Activated CD4-positive, alpha-beta T cell treated with anti-CD3 and anti-CD28 coated beads for 4 hours (primary cell): ENCODE measurements around the gene OSTM1.
"Not testable (repeated sequence)": the region's sequence is repeated elsewhere in the genome, so short reads cannot be mapped to it uniquely, and the experiment has no call there.

Source experiments
- DNase-seq, 2 donors: peaks; one replicate each; pipeline ENCODE4 v3.0.0-alpha.2; 2020

Gene OSTM1

DNA sequence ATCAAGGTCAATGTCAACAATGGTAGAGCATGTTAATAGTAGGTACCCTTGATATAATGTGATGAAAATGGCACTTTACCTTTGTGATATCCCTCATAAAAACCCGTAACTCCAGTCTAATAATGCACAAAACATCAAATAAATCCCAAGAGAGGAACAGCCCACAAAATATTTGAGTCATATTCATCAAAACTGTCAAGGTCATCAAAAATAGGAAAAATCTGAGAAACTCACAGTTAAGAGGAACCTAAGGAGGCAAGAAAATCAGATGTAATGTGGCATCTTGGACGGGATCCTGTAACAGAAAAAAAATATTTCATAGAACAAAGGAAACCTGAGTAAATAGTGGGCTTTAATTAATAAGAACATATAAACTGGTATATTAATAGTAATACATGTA is 25.5 kb upstream of the OSTM1 start:
- DNase-seq: no peak

DNA sequence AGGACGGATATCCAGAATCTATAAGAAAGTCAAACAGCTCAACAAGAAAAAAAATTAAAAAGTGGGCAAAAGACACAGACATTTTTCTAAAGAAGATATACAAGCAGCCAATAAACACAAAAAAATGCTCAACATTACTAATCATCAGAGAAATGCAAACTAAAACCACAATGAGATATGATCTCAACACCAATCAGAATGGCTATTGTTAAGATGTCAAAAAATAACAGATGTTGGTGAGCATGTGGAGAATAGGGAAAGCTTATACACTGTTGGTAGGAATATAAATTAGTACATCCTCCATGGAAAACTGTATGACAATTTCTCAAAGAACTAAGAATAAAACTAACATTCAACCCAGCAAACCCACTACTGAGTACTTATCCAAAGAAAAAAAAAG is 23.3 kb upstream of the OSTM1 start:
- DNase-seq: no peak

DNA sequence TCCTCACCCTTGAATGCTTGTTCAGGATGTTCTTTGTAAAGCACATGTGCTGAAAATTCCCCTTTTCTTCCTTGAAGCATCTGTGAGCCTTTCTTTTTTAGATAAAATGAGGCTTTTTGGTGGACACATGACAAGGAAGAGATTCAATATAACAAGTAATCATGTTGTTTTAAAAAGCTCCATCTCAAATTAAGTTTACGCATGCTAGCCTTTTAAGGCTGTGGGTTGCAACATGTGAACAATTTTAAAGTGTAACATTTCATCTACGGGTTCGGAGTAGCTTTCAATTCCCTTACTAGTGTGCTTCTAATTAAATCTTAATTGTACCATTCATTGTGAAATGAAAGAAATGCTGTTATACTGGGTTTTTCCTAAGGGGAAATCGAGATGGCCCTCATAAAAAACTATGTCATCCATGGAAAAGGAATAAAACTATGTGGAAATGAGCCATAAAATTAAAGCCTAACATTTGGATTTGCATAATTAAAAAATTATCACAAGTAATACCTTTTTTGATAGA is 19.3 kb upstream of the OSTM1 start:
- no peak for DNase-seq

DNA sequence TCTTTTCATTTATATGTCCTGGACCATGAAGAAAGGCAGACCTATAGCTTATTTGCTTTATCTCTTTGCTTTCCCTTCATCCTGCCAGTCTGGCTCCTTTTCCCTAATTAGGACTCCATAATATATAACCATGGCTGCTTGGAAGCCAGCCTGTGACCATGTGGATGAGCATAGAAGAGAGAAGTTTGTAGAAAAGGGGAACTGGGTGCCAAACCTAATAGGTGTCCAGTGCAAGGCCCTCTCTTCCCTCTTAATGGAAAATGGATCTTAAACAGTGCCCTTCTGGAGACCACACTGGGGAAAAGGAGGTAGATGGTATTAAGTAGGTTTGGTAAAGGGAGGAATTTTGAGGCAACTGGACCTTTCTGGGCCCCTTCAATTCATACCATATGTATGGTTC is 16.7 kb upstream of the OSTM1 start:
- no peak for DNase-seq

DNA sequence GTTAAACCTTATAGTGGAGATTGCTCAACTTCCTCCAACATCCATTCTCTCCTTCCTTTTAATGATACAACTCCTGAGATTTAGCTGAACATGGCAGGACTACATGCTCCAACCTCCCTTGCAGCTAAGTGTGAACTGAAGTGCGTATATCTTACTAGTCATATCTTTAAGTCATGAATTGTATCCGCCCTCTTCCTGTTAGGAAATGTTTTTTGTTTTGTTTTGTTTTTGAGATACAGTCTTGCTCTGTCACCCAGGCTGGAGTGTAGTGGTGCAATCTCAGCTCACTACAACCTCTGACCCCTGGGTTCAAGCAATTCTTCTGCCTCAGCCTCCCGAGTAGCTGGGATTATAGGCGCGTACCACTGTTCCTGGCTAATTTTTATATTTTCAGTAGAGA is 8.8 kb upstream of the OSTM1 start:
- DNase-seq: no peak

DNA sequence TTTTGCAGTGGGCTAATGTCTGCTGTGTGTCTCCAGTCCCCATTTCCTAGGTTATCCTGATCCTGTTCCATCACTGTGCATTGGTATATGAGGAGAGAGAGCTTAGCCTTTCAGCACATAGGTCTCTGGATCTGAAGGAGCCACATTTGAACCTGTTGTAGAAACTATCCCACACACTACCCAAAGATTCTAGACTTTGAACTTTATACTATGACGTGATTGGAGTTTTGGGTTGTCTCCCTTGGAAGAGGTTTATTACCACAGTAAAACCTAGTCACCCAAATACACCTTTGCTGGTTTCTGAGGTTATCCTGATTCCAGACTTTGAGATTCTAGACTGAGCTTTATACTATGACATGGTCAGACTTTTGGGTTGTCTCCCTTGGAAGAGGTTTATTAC is 8.0 kb upstream of the OSTM1 start:
- DNase-seq: no peak

DNA sequence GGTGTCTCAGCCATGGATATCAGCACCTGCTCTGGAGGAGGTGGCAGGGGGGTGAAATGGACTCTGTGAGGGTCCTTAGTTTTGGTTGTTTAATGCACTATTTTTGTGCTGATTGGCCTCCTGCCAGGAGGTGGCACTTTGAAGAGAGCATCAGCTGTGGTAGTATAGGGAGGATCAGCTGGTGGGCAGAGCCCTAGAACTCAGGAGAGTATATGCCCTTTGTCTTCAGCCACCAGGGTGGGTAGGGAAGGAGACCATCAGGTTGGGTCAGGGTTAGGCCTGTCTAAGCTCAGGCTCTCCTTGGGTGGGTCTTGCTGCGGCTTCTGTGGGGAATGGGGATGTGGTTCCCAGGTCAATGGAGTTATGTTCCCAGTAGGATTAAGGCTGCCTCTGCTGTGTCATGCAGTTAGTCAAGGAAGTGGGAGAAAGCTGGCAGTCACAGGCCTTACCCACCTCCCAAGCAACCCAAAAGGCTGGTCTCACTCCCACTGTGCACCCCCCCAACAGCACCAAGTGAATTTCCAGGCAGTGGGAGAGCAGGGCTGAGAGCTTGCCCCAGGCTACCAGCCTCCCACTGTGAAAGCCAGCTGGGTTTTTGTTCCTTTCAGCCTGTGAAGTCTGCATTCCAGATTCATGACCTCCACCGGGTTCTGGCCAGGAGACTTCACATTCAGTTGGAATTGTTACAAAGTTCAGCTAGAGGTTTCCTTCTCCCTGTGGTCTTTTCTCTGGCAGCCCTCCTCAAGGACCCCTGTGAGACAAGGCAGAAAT is 5.7 kb upstream of the OSTM1 start:
- DNase-seq: no peak

DNA sequence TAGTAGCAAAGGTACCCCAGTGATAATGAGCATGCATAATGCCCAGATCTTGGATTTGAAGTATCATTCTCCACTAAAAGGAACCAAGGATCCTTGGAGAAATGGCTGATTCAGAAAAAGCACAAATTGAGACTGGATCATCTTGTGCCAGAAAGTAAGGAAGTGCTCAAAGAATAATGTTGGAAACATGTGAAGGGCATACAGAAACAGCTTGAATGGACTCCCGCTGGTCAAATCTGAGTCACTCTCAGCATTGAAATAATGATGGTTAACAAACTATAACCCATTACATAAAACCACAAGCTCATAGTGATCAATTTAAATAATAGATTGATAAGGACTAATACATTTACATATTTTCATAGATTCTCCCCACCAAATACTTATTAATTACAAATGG is 3.6 kb upstream of the OSTM1 start:
- DNase-seq: no peak

DNA sequence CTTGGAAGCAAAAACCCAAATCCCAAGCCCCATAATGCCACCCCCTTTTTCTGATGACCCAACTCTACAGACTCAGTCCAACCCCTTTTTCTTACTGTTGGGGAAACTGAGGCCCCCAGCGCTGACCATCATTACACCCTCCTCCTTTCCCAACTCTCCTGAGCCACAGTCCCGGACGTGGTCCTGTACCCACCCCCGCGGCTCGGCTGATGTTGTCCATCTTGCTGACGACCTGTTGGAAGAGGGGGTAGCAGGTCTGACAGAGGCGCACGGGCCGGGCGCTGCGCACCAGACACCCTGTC is 533 bp downstream of the OSTM1 start:
- no peak for DNase-seq

DNA sequence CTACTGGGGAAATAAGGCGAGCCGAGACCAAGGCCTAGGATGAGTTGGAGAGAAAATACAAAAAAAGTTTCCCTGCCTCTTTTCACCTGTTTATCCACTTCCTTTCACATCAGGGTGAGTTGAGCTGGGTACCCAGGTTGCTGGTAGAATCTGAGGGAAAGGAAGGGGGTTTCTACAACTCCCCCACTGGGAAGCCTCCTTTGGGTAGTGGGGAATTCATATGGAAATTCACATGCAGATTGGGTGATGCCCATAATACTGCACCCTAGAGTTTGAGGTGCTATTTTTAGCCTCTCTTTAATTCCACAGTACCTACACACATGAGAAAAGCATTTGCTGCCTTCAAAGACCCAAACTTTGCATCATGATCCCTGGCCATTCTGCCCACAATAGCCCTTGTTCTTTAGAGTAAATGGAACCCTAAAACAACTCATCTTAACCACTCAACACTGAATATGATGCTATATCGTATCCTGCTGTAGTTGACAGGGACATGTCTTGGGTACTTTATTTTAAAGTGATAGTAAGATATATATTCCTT is 2.7 kb downstream of the OSTM1 start:
- no peak for DNase-seq

DNA sequence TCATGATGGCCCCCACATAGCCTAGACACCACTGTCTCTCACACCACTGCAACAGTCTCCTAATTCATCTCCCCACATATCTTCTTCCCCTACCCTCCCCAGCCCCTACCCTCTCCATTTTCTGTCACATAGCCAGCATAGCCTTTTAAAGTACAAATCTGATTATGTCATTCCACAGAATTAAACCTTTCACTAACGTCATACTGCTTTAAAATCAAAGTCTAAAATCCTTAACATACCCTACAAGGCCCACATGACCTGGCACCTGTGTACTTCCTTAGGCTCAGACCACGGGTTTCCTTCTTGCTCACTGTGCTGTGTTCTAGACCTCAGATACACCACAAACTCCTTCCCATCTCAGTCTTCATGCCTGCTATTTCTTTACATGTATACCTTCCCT is 5.9 kb downstream of the OSTM1 start:
- DNase-seq: no peak

DNA sequence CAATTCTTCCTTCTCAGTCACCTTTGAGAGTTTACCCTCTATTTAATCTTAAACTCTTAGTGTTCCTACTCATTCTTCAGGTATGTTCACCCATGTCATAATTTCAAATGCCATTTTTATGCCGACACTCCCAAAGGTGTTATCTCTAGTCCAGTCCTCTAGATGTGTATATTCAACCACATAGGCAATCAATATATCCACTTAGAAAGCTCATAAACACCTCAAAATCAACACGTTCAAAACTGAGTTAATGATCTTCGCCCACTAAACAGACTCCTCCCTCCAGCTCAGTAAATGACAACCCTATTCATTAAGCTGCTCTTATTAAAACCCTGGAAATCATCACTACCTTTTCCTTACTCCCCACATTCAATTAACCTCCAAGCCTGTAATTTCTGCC is 6.4 kb downstream of the OSTM1 start:
- DNase-seq: no peak

DNA sequence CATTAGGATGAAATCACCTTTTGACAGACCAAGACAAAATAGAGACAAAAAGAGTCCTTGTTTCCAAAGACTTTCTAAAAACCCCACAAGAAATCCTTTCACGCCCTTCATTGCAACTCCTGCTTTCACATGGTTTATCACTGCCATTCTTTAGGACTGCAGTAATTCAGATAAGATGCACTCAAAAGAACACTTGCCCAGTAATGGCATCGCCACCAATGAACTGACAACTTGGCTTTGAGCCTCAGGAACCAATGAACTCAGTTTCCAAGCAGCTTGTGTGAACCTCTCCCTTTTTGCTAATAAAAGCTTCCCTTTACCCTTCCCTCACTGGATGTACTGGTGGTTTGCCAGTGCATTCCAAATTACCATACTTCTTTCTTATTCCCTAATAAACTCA is 21.8 kb downstream of the OSTM1 start:
- no peak for DNase-seq

DNA sequence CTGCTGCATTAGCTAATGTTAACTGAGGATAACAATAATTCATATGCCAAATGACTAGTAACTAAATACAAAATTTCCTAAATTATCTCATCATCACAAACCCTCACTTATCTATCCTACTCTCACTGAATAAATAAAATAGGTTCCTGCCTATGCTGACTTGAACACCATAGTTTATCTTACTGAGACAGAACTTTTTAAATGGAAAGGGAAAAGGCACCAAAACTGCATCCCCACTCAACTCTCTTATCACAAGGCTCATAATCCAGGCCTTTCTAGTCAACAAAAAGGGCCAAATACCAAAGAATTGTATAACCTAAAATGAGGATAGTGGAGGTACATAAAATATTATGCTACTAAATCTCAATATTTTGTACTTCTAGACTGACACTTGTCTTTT is 23.1 kb downstream of the OSTM1 start:
- no peak for DNase-seq

DNA sequence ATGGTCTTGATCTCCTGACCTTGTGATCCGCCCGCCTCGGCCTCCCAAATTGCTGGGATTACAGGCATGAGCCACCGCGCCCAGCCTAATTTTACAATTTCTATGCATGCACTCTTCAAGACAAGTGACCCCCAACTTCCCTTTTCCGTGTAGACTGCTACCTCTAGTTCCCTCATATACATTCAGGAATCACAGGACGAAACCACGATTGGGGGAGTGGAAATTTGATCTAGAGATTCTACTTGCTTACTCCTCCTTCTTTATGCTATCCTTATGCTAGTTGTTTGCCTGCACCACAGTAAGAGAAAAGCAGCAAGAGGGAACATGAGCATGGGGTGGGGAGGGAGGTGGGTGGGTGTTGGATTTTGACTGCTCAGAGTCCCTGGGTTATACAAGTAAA is 34.9 kb downstream of the OSTM1 start:
- DNase-seq: no peak

DNA sequence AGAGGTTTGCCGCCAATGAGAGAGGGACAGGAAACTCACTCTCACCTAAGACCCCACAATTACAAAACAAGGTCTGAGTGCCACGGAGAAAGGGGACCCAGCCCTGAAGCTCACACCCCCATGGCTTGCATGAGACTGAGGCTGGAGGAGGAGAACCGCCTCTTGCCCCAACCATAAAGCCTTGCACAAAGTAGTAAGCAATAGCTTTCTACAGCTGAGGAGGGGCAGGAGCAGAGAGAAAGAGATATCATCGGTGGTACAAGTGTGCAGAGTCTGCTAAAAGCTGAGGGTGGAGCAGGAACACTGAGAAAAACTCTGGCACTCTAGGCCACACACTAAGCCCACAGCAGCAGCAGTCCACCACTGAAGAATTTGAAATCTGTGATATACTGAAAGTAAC is 37.7 kb downstream of the OSTM1 start:
- DNase-seq: no peak

DNA sequence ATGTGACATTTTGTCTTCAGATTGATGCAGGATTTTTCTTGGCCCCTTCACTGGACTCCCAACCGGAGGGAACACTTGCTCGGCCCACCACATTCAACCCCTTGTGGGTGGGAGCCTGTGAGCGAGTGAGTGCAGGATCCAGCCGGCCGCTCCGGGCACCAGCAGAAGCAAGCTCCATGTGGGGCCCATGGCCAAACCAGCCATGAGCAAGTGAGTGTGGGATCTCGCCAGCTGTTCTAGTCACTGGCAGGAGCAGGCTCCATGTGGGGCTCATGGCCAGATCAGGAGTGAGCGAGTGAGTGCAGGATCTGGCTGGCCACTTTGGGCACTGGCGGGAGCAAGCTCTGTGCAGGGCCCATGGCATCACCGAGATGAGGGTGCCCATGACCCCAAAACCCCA is 42.6 kb downstream of the OSTM1 start:
- DNase-seq: no peak

DNA sequence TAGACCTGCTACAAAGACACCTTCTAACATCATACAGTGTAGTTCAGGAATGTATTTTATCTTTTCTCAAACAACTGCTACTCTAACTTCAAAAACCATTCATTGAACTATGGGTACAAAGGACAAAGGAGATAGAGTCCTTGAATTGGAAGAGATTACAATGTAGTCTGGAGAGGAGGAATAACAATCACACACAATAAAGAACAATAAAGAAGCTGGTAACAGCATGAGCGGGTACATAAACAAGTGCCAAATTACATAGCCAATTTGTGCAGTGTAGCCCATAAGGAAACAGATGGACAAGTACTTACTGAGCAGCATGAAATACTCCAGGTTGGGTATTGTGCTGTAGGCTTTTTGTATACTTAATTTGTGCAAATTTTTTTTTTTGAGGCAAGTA is 44.3 kb downstream of the OSTM1 start:
- DNase-seq: no peak

DNA sequence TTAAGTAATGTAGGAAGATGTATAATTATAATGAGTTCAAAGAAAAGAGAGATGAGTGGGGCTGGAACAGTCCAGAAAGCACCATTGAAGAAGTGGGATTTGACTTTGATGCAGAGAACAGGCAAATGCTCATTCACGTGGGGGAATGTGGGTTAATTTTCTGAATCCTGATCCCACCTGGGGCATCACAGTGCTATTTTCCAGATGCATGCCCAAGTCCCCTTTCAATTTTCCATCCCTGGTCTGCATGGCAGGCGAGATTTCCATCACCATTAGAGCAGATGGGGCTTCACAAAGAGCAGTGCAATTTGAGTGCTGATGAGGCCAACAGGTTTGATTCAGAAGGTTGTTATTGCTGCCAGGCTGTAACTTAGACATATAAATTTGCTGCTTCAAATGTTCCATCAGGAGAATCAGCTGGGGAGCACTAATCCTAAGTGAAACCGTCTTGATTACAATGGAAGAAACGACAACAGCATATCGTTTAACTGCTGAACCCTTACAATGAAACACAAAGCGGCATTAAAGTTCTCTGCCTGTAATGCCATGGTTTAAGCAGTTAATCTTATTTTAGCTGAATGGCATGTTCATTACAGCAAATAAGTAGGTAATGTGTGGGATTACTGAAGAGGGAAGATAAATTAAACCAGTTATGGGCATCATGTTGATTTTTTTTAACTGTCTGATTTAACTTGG is 45.2 kb downstream of the OSTM1 start:
- DNase-seq: no peak

DNA sequence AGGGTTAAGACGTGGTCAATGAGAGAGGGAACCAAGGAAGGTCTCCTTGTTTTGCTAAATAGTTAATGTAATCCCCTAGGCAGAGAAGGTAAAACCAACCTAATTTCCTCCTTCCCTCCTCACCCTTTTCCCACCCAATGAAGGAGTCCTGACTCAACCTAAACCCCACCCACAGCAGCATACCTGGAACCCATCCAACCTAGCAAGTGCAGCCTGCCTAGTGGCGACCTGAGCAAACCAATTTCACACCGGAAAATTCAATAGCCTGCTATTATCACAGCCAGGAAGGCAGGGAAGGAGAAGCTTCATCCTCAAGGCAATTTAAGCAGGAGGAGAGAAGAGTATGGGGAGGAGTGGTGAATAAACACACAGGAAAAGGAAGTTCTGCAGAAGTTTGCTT is 46.9 kb downstream of the OSTM1 start:
- no peak for DNase-seq

DNA sequence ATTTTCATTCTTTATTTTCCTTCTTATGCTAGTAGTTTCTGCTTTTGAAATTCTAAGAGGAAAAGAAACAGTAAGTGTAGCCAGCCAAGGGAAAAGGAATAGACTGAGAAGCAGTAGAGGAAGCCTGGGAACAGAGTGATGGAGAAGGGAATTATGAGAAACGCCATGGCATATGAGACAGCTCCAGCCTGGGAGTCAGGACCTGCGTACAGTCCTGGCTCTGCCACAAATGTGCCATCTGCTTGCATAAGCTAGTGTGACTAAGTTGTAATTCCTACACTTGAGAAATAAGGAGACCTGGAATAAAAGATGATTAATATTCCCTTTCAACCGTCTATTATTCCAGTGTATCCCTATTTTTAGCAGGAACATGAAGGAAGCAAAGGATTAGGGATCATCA is 47.5 kb downstream of the OSTM1 start:
- DNase-seq: no peak

DNA sequence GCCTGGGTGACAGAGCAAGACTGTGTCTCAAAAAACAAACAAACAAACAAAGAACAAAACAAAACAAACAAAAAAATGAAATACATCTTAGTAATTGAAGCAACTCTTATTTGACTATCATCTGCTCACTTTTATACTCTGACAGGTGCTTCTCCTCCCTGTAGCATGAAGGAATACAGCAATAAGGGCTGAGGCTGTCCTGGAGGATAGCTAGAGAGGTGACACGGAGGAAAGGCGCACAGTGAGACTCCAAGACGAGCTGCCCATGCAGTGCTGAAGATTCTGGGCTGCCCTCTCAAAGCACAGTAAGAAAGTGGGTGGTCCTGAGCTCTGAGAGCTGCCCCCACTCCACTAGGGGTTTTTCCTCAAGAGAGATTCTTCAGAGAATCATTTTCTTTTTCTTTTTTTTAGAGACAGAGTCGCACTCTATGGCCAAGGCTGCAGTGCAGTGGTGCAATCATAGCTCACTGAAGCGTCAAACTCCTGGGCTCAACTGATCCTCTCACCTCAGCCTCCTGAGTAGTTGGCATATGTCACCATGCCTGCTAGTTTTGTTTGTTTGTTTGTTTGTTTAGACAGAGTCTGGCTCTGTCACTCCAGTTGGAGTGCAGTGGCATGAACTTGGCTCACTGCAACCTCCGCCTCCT is 50.0 kb downstream of the OSTM1 start:
- no peak for DNase-seq

DNA sequence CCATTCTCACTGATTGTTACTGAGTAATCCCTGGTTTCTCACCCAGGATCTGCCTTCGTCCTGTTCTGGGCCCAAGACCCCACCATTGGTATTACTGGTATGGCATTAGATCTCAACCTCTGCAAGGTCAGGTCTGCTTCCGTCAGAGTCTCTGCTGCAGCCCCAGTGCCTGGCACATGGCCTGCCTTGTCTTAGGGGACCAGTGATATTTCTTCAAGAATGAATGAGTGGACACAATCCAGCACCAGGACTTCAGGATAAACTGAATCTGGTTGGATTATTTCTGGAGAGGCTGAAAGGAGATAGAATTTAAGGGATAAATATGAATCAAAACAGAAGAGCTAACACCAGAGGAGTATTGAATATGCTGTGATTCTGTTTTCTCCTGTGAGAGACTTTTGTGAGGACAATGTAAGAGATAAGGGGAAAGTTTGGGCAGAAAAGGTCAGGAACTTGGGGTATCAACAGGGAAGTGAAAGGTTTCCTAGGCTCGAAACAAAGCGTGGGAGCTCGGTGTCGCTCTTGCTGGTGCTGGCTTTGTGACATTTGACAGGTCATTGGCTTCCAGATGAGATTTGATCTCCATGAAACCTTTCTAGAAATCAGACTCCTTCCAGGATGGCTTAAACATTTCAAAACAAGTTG is 53.9 kb downstream of the OSTM1 start:
- DNase-seq: no peak

DNA sequence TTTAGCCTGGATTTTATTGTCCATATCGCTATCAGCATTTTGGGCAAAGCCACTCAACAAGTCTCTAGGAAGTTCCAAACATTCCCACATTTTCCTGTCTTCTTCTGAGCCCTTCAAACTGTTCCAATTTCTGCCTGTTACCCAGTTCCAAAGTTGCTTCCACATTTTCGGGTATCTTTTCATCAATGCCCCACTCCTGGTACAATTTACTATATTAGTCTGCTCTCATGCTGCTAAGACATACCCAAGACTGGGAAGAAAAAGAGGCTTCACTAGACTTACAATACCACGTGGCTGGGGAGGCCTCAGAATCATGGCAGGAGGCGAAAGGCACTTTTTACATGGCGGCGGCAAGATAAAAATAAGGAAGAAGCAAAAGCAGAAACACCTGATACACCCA is 58.3 kb downstream of the OSTM1 start:
- DNase-seq: not testable (repeated sequence)
